GM21423 (cell line): ENCODE measurements around the gene SRSF3.
"Not testable (repeated sequence)": the region's sequence is repeated elsewhere in the genome, so short reads cannot be mapped to it uniquely, and the experiment has no call there.

Experiments used
- ATAC-seq: cut with Tn5 transposase; IDR thresholded peaks from one replicate; pipeline ENCODE4 v1.9.1; 2021; ENCODE audit warnings: mild to moderate bottlenecking, moderate library complexity; ENCODE audit not compliant: unreplicated experiment

The SRSF3 gene

GRCh38 chr6:36574679-36575078 is 19.5 kb upstream of the SRSF3 start:
- no peak for ATAC-seq

DNA sequence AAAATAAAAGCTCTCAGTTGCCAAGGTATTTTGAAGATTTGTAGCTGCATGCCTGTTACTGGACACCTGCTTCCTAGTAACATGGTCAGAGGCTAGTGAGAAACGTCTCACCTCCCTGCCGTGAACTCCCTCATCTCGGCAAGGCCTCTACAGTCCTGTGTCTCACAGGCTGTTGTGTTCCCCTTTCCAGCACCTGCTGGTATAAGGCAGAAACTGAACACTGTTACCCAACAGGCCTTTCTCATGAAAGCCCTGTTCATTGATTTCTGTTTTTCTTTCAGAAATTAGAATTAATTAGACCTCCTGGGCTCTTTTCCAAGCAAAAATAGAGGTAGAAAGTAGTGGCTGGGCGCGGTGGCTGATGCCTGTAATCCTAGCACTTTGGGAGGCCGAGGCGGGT is 17.6 kb upstream of the SRSF3 start:
- ATAC-seq, result no peak

GRCh38 chr6:36577301-36577700 is 16.9 kb upstream of the SRSF3 start:
- no peak for ATAC-seq

DNA sequence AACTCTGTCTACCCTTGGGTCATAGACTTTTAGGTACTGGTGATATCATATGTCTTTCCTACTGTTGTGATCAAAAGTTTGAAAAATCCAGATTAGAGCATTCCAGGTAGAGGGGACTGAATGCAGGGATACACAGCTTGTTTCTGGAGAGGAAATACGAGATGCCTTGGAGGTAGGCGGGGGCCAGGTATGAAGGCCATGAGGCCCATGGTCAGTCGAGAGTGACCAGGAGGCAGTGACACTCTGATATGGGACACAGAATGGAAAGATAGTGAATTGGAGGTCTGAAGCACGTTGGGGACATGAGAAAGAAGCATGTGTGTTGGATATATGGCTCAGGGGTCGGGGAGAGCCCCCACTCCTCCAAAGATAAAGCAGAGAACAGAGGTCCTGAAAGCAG is 16.1 kb upstream of the SRSF3 start:
- ATAC-seq, result no peak

DNA sequence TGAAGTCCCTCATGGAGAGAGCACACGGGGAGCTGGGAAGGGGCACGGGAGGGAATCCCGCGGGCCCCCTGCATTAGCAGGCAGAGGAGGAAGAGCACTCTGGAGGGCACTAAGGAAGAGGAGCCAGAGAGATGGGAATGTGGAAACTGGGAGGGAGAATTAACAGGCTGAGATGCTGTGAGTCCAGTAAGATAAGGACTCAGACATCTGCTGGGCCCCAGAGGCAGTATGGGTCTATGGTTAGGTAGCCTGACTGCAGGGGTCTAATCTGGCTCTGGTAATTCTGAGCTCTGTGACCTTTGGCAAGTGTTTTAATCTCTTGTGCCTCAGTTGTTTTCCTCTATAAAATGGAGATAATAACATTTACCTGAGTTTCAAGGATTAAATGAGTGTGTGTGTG is 15.7 kb upstream of the SRSF3 start:
- ATAC-seq, result no peak

GRCh38 chr6:36580184-36580526 is 14.0 kb upstream of the SRSF3 start:
- no peak for ATAC-seq

DNA sequence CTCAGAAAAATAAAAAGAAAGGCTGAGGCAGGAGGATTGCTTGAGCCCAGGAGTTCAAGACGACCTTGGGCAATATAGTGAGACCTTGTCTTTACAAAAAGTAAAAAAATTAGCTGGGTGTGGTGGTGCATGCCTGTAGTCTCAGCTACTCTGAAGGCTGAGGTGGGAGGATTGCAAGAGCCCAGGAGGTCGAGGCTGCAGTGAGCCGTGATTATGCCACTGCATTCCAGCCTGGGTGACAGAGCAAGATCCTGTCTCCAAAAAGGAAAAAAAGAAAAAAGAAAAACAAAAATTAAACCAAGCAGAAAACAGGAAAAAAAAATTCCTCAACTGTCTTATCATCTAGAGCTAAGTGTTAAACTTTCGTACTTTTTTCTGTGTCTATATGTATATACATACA is 12.4 kb upstream of the SRSF3 start:
- ATAC-seq, result no peak

GRCh38 chr6:36586606-36587005 is 7.6 kb upstream of the SRSF3 start:
- no peak for ATAC-seq

DNA sequence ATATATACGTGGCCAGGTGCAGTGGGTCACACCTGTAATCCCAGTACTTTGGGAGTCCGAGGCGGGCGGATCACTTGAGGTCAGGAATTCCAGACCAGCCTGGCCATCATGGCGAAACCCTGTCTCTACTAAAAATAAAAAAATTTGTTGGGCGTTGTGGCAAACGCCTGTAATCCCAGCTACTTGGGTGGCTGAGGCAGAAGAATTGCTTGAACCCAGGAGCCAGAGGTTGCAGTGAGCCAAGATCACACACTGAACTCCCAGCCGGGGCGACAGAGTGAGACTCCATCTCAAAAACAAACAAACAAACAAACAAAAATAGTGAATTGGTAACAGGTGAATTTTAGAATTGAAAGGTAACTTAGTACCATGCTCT is 5.1 kb upstream of the SRSF3 start:
- not testable (repeated sequence) for ATAC-seq

DNA sequence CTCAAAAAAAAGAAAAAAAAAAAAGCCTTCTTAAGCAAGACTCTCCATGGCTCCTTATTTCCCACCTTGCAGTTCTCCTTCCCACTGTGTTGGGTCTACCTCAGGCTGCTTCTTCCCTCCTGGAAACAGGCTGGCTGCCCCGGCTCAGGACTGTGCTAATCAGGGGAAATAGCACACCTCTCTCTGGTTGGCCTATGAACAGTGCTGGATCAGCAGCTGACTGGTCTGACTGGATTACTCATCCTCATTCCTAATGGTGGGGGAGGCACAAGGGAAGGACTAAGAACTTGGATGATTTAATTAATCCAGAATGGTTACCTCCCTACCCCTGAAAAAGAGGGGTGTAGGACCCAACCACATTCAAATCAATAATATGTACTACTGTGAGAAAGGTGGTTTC is 3.9 kb upstream of the SRSF3 start:
- ATAC-seq, result no peak

- peak; percentile 52 for ATAC-seq
These were observed 1.9 kb upstream of the SRSF3 start for GRCh38 chr6:36592221-36592655.

GRCh38 chr6:36593569-36594028 is 563 bp upstream of the SRSF3 start:
- peak; percentile 16 for ATAC-seq

GRCh38 chr6:36594816-36595643 is 868 bp downstream of the SRSF3 start:
- no peak for ATAC-seq

DNA sequence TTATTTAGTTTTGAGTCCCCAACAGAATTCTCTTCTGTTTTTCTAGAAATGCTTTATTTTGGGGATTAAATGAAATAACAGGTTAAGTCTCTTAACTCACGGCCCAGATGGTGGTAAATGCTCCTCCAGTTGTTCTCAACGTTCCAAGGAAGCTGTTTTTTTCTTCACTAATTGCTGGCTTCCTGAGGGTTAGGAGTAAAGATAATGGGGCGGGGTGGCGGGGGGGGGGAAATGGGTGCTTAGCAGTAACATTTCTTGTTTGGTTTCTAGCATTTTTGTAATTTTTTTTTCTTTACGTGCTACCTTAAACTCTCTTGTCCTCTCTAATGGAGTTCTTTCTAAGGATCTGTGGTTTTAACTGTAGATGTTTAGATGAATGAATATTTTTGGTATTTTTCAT is 2.2 kb downstream of the SRSF3 start:
- ATAC-seq, result no peak

- no peak for ATAC-seq
These were observed 3.6 kb downstream of the SRSF3 start for GRCh38 chr6:36597775-36598174.

GRCh38 chr6:36598326-36598725 is 4.2 kb downstream of the SRSF3 start:
- no peak for ATAC-seq

DNA sequence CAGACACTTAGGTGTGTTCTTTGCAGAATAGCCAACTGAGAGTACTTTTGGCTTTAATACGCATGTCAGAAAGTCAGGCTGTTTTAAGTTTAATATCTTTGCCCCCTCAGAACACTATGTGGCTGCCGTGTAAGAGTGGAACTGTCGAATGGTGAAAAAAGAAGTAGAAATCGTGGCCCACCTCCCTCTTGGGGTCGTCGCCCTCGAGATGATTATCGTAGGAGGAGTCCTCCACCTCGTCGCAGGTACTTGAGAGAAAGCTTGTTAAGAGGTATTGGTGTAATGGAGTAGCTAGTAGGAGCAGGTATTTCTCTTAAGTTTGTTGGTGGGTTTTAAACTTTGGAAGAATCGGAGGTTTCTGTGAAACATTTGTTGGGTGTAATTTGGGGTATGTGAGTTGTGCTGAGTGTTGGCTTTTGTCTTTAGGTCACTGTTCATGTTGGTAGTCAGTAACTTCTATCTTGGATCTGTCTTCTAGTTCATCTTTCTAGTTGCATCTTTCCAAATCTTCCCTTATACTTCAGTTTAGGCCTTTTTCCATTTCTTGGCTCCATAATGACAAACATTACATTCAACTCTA is 4.7 kb downstream of the SRSF3 start:
- no peak for ATAC-seq

DNA sequence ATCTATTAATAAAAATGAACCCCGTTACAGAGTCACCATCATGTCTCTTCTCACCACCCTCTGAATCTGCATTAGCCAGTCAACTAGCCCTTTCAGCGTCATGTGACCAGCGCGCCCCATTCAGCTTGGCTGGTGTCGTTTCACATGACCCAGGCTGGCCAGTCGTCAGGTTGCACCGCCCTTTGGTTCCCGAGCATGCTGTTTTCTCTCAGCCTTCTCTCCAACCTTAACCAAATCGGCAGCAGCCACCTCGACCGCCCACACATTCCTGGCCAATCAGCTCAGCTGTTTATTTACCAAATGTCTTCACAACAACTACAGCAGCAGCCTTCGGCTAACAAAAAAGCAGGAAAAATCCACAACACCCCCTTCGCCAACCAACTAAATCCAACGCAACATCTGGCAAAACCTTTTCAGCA is 5.6 kb downstream of the SRSF3 start:
- ATAC-seq, result no peak

DNA sequence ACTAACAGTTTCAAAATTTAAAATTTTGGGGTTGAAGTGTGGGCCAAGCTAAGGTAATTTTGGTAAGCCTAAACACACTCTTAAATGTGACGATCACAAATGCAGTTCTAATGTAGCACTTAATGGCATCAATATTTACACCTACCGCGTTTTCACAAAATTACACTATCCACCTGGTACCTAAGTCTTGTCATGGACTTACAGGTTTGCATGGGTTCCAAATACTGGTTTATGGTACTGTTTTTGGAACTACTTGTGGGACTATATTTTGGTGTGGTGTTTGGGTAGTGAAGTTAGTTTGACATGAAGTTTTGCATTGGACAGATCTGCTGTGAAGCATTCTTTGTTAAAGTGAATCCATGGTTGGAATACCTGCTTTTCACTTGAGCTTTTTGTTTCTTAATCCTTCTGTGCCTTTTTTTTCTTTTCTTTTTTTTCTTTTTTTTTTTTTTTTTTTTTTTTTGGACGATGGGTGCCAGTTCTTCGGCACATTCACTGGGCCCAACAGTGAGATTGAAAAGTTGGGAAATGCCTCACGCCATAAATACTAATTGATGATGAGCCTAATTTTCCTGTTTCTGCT is 6.5 kb downstream of the SRSF3 start:
- ATAC-seq, result no peak

GRCh38 chr6:36601818-36602217 is 7.7 kb downstream of the SRSF3 start:
- ATAC-seq, result not testable (repeated sequence)

DNA sequence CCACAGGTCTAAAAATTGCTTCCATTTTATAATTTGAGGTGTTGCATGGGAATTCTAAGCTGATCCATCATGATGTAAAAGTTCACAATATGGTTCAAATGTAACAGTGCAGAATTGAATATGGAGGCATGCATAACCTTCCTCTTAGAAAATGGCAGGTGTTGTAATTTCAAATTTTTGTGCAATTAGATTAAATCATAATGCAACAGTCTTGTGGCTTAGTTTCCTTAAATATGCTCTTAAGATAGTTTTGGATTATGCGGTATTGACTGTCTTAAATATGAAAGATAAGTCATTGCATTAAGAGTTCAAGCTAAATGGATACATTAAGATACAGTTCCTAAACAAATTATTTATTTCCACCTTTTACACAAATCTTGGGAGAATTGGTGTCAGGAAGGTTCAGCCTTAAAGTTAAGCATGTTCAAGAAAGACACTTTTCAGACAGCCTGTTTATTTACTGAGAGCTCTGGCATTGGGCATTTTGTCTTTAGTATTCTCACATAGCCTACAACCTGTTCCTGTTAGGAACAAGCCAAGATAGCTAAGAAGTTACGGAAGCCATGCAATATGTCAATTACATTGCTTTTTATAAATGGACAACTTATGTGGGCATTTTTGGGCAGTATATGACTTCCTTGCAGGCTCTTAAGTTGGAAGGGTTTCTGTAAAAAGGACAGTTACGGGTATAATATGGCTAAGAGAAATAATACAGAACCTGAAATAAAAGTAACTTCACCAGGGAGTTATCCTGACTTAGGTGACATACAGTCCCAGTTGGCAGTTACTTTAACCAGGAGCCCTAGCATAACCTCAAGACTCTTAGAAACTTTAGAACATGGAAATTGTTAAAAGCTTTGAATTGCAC is 9.3 kb downstream of the SRSF3 start:
- ATAC-seq, result no peak
